Measurements from ENCODE around the gene GAB2. TPM values are rescaled to one million over a fixed set of nuclear protein-coding genes. Genes with fewer than 3 reads are reported as not detected.
A peak's percentile ranks its signal among the peaks of the same experiment; 100 is the strongest.

Gene GAB2
- total and polyA plus RNA-seq, 2 of the 4 experiments (the other 2 are of a cell fraction) = 3.3 to 5.9 TPM

DNA sequence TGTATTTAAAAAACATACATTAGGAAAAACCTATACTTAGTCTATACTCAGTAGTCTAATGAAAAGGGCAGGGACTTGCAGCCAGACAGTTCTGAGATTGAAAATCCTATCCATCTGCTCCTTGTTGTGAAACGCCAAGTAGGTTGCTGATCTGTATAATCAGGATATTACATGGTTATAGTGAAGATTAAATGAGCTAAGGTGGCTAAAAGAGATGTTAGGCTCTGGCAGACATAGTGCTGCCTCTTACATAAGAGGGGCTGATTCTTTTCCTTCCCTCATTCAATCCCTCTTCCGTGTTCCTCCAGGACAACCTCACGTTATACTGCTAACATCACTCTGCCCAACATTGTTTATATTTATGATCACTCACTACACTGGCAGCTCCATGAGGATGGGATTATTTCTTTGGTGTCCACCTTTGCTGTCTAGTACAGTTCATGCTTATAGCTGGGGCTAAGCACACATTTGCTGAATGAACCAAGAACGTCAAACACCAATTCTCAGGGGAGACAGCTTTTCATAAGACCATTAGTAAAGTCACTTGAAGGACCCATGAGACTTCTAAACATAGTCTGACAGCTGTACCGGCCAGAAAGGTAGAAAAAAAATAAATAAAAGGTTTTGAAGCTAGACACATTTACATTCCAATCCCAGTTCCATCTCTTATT lies 46.3 kb downstream of the GAB2 start:
- ATAC-seq (ENCODE audit: low read depth) = peak; percentile 38
- no CpG with 5 or more reads among the region's 5 CpGs for WGBS, 2 experiments (ENCODE audit: extremely low coverage in 2 of 2, insufficient read length in 1 of 2)
- no peak overlapping the region for H2AFZ ChIP-seq (replicated peaks; ENCODE audit: low read length, poor library complexity)

More for the DNA sequence above, 46.3 kb downstream of the GAB2 start:
- H4K8ac ChIP-seq (ENCODE audit: low read depth in 2 of 2, low read length in 2 of 2) = no peak overlapping the region
- H2BK20ac ChIP-seq (ENCODE audit: low read depth, low read length) = no peak overlapping the region
- ChIA-PET CTCF (no interaction called here), POLR2A (ENCODE audit: unreplicated experiment) (no interaction called here)
- H2BK5ac ChIP-seq (ENCODE audit: low read depth, low read length, poor library complexity, severe bottlenecking) = no peak overlapping the region
- H4K20me1 ChIP-seq (ENCODE audit: insufficient read depth, low read length) = peaks cover 11% of the 10 kb centered on the region; the same call in 1 of the 2 replicates
- H3K23ac ChIP-seq (ENCODE audit: low read depth, low read length) = no peak overlapping the region
- no peak overlapping the region for H2AK9ac ChIP-seq (replicated peaks; ENCODE audit: low read depth, low read length, poor library complexity)
- no peak overlapping the region; the same call in 1 of the 2 replicates for H2AK5ac ChIP-seq (ENCODE audit: low read depth, low read length)
- no peaks in the 10 kb centered on the region for H3K27me3 ChIP-seq (ENCODE audit: control insufficient read depth, insufficient read depth, low read length)
- no TSS peak for BruUV-seq (replicated peaks)
- H3K79me1 ChIP-seq (ENCODE audit: low read depth in 1 of 2, low read length in 2 of 2) = peaks cover 20 to 23% of the 10 kb centered on the region in 2 experiments
- H3K4me3 ChIP-seq (ENCODE audit: insufficient read depth, low read depth, low read length) = no peak overlapping the region
- DNase-seq = no peak
- no peak overlapping the region for H3K4me2 ChIP-seq (ENCODE audit: low read depth, low read length)
- no peak overlapping the region for H3K4ac ChIP-seq (ENCODE audit: low read depth, low read length)
- no peak overlapping the region for H2BK15ac ChIP-seq (ENCODE audit: low read depth, low read length)
- no peak overlapping the region for H3K14ac ChIP-seq (replicated peaks; ENCODE audit: low read depth, low read length)
- in situ Hi-C loops (cut with MboI; ENCODE audit: low sequenced_read_pairs) (no loop called here), dilution Hi-C loops (cut with HindIII; ENCODE audit: low sequenced_read_pairs, unreplicated experiment) (no loop called here), intact Hi-C loops (cut with micrococcal nuclease) (no loop called here)
- H3K9me1 ChIP-seq (ENCODE audit: insufficient read depth, low read length) = peaks cover 7% of the 10 kb centered on the region
- no peak overlapping the region for H4K91ac ChIP-seq (ENCODE audit: insufficient read depth, low read depth, low read length)
- no peak overlapping the region for H2BK120ac ChIP-seq (ENCODE audit: low read depth, low read length)
- H3K9me3 ChIP-seq (ENCODE audit: control insufficient read depth, insufficient read depth, low read length) = no peaks in the 10 kb centered on the region
- H3K36me3 ChIP-seq (ENCODE audit: control insufficient read depth, insufficient read depth, low read length) = no peaks in the 10 kb centered on the region
- H3K4me1 ChIP-seq (ENCODE audit: control insufficient read depth, insufficient read depth, low read length) = peaks cover 5% of the 10 kb centered on the region
- no peak overlapping the region for H3K56ac ChIP-seq (ENCODE audit: extremely low read depth, insufficient read depth, low read length)
- H3K27ac ChIP-seq (ENCODE audit: insufficient read depth, low read length) = no peak overlapping the region
- H4K5ac ChIP-seq (ENCODE audit: low read depth, low read length) = no peak overlapping the region
- no peak for TF ChIP-seq NFE2L2 (IDR thresholded peaks at IDR 0.05; ENCODE audit: low read depth, low read length)
- no peak for TF ChIP-seq RCOR1 (IDR thresholded peaks at IDR 0.05; ENCODE audit: insufficient replicate concordance, low read length)
- TF ChIP-seq RAD21 (IDR thresholded peaks at IDR 0.05; ENCODE audit: low read length) = no peak
- no peak overlapping the region for H3K18ac ChIP-seq (ENCODE audit: low read depth, low read length)
- no peak overlapping the region for H3K9ac ChIP-seq (ENCODE audit: low read depth, low read length)

Measured in IMR-90 (cell line).